CD4-positive, alpha-beta T cell treated with Interleukin-21 for 1 hour (primary cell): Measurements from ENCODE around the gene CCDC85A.

Experiments used
- DNase-seq: peaks from one replicate; pipeline ENCODE4 v3.0.0-alpha.2; 2020

Gene CCDC85A

GRCh38 chr2:56195563-56195962 is 11.8 kb downstream of the CCDC85A start:
- no peak for DNase-seq

DNA sequence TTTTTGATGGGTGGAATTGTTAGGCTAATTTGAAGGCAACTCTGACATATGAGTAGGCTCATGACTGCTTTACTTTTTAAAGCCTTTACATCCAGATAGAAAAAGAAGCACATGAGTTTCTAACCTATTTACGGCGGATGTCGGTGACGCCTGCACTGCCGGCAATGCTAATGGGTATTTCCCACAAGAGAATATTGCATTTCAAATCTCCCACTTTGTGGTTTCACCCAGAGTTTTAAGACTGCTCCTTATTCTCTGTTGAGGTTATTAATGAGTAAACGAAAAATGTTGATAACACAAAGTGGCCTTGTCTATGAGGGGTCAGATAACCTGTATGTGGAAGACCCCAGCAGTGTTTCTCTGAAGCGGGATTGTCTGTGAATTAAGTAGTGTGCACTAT is 14.0 kb downstream of the CCDC85A start:
- DNase-seq: no peak

DNA sequence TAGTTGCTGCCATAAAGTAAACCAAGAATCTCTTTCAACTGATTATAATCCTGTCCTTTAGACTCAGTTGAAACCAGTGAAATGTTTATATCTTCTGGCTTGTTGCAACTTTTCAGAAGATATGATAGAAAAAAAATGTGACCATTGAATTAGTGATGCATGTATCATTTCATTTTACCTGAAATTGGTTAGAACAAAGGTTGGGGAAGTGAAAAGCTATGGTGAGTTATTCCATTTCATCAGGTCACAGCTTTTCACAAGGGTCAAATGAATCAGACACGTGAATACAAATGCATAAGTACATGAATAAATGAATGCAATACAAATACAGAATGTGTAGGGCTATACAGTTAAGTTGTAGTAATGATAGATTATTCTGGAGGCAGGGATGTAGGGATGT is 15.1 kb downstream of the CCDC85A start:
- DNase-seq: no peak

GRCh38 chr2:56199492-56199891 is 15.7 kb downstream of the CCDC85A start:
- no peak for DNase-seq

- DNase-seq: no peak
Measured at GRCh38 chr2:56202381-56203121, 18.8 kb downstream of the CCDC85A start.

DNA sequence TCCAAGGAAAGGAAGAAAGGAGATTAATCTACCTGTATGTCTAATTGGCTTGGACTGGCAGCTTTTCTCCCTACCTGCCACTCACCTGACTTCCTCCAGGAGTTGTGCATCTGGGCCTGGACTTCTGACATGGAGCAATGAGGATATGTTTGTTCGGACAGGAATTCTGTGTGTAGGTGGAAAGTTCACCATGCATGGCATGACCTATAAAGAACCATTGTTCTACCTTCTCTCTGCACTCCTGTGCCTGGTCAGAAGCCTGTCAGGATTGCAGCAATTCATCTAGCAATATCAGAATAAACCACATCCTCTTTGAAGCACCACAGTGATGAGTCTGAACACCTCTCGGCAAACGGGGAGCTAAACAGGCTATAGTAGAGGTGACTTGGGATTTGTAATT is 20.8 kb downstream of the CCDC85A start:
- no peak for DNase-seq

DNA sequence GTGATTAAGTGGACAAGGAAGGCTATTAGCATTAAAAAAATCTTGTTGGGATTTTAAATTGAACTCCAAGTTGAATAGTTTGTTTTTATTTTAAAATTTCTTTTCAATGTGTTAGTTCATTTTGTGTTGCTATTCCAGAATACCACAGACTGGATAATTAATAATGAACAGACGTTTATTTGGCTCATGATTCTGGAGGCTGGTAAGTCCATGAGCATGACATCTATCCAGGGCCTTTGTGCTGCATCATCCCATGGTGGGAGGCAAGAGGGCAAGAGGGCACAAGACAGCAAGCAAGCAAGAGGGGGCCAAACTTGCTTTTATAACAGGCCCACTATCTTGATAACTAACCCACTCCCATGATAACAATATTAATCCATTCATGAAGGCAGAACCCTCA is 22.5 kb downstream of the CCDC85A start:
- DNase-seq: no peak

DNA sequence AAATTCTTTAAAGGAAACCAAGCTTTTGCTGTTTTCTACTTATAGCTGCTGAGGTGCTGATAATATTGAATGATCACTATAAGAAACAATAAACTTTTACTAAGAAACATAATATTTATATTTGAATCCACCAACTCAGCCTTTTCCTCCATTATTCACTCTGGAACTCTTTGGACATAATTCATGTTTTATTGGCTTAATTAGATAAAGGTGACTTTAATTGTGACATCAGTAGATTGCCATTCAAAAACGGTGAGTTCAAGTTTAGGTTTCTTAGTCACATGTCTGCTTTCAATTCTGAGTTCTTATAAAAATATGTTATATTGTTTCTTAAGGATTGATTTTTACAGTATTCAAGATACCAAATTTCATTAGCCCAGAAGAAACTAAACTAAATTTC is 24.0 kb downstream of the CCDC85A start:
- no peak for DNase-seq

DNA sequence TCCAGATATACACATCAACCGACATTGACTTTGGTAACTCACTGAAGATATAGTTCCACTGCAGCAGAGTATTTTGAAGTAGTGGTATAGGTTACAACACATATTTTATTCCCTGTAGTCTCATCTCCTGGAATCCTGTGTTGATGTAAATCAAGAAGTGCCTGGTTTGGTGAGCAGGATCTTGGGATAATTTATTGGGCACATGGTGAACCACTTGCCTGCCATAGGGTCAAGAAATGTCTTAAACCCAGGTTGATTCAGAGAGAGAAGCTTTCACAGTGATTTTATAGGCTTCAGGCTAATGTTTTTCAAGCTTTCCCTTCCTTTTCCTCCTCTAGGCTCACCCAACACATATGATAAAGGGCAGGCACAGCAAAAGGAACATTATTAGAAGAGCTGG is 24.6 kb downstream of the CCDC85A start:
- no peak for DNase-seq

DNA sequence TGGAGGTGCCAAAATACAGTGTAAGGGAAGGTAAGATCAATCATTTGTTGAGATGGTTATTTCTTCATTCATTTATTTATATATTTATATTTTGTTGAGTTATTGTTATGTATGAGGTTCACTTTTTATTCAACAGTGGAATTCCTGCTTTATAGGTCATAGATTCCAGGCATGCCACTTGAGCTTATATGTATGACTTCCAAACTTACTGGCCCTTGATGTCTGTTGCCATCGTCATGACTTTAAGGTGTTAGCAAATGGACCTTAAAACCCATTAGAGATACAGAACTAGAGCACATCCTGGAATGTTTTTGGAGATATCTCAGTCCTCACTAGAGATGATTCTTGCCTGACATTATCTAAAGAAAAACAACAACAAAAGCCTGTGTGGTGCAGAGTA is 25.9 kb downstream of the CCDC85A start:
- no peak for DNase-seq

DNA sequence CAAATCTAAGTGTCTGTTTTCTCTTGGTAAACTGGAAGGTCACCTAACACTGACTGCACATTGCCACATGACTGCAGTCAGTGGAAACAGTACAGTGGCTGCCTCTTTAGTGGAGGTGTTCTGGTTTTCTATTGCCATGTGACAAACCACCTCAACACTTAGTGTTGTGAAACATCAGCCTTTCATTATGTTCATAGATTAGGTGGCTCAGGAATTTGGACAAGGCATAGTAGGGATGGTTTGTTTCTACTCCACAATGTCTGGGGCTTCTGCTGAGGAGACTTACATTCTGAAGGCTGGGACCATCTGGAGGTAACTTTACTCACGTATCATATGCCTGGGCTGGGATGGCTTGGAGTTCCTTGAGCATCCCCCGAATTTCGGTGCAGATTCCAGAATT is 26.5 kb downstream of the CCDC85A start:
- no peak for DNase-seq

GRCh38 chr2:56211048-56211447 is 27.3 kb downstream of the CCDC85A start:
- no peak for DNase-seq

- no peak for DNase-seq
Measured at GRCh38 chr2:56215911-56216310, 32.1 kb downstream of the CCDC85A start.

GRCh38 chr2:56217106-56217505 is 33.3 kb downstream of the CCDC85A start:
- no peak for DNase-seq

GRCh38 chr2:56222481-56222880 is 38.7 kb downstream of the CCDC85A start:
- DNase-seq: no peak

DNA sequence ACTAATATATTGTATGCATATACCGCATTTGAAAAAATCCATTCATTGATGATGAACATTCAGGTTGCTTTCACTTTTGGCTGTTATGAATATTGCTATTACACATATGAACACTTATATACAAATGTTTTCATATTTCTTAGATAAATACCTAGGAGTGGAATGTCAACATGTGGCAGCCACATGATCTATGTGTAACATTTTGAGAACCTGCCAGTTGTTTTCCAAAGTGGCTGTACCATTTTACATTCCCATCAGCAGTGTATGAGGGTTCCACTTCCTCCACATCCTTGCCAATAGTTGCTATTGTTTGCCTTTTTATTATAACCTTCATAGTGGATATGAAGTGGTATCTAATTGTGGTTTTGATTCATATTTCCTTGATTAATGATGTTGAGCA is 40.5 kb downstream of the CCDC85A start:
- DNase-seq: no peak

DNA sequence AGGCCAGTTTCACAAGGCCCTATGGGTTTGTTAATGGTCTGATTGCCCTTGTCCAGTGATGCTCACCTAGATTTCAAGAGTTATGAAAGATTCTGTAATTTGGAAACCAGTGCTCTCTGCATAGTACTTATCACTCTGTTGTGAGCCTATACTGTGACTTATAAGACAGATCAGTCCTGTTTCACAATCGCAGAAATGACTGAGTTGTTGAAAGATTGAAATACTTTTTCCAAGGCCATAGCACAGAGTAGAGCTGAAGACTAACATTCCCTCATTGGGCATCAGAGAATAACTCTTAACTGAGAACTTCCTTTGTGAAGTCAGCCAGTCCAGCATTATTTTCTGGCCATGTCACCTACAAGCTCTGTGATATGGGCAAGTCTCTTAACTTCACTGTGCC is 44.0 kb downstream of the CCDC85A start:
- DNase-seq: no peak

- no peak for DNase-seq
Measured at GRCh38 chr2:56229397-56230060, 45.7 kb downstream of the CCDC85A start.

GRCh38 chr2:56230156-56230555 is 46.4 kb downstream of the CCDC85A start:
- DNase-seq: no peak

DNA sequence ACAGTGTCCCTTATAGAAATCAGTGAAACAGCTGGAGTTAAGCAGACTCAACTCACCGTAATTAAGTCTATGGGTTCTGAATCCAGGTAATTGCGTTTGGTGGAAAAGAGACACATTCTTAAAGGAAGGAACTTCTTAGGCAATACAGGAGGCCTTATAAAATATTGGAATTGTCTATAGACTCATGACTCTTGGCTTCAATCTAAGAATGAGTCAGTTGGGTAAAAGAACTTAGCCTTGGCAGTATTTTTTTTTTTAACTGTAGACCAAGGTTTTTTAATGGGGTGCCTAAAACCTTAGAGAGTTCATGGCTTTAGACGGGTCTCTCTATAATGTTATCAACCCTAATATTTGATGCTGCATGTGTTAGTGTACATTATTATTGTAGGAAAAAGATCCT is 47.6 kb downstream of the CCDC85A start:
- DNase-seq: no peak

- DNase-seq: no peak
Measured at GRCh38 chr2:56232912-56233311, 49.1 kb downstream of the CCDC85A start.

DNA sequence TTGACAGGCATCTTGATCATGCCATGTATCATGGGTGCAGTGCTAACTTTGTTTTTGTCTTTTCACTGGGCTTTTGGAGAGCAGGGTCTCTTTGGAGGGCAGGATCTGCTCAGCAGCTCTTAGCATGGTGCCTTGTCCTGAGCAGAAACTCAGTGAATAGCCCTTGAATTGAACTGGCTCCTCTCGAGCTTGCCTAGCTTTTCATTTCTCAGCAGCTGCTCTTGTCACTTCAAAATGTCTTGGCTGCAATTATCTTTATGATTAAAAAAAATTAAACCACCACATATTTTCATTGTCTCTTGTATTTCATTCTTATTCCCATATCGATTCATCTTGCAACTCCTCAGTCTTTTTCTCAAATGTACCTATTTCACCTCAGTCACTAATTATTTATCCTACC is 50.5 kb downstream of the CCDC85A start:
- no peak for DNase-seq

- no peak for DNase-seq
Measured at GRCh38 chr2:56239030-56239429, 55.2 kb downstream of the CCDC85A start.

DNA sequence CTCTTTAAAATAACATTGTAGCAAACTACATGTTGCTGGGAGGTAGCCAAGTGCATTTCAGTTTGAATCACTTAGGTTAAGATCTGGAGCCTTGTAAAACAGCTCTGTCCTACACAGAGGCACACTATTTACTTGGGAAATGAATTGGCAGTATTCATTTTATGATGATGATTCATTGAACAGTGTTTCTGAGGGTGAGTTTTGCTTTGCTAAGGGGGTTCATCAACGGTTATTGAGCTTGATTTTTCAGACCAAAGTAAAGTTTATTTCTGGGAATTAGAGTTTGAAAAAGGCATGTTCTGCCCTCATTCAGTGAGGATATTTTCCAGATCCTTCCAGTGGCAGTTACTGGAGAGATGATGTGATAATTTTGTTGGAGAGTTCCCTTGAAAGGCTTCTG is 55.6 kb downstream of the CCDC85A start:
- no peak for DNase-seq

- DNase-seq: no peak
Measured at GRCh38 chr2:56240210-56240609, 56.4 kb downstream of the CCDC85A start.
